PFSK-1 (cell line): ENCODE results near the gene GDPGP1. TPM values are rescaled to one million over a fixed set of nuclear protein-coding genes. Genes with fewer than 3 reads are reported as not detected.

Experiments
- FOXP2 ChIP-seq: optimal IDR thresholded peaks from 2 replicates; pipeline ENCODE3; 2011; ENCODE audit warnings: borderline replicate concordance, control low read depth, inconsistent platforms; ENCODE audit not compliant: insufficient read depth; ENCODE audit errors: extremely low read length, extremely low read depth
- POLR2AphosphoS5 ChIP-seq: IDR thresholded peaks from 2 replicates; pipeline ENCODE4 v1.6.1; 2012; ENCODE audit warnings: low read depth, mild to moderate bottlenecking, control low read depth, low read length, moderate library complexity
- REST ChIP-seq, 2 experiments: IDR thresholded peaks; 2 replicates each; pipeline versions ENCODE4 v1.6.1 to v1.8.0; 2011 to 2012; ENCODE audit warnings: low read depth in 2 of 2, low read length in 2 of 2, control low read depth in 1 of 2, inconsistent platforms in 1 of 2, mild to moderate bottlenecking in 1 of 2, moderate library complexity in 1 of 2; ENCODE audit not compliant: insufficient read depth in 1 of 2
- SIN3A ChIP-seq: IDR thresholded peaks from 2 replicates; pipeline ENCODE4 v1.6.1; 2012; ENCODE audit warnings: mild to moderate bottlenecking, low read length, moderate library complexity, borderline replicate concordance; ENCODE audit not compliant: insufficient read depth
- TAF1 ChIP-seq: IDR thresholded peaks from 2 replicates; pipeline ENCODE4 v1.6.1; 2012; ENCODE audit warnings: low read length, control low read depth, borderline replicate concordance; ENCODE audit not compliant: insufficient read depth
- polyA plus RNA-seq: library from polyadenylated mRNA; unstranded; fragments of >200 nt; gene quantifications from one replicate; pipeline ENCODE4 v1.2.1, GENCODE V29; 2012; ENCODE audit warnings: low read depth, missing spikeins; ENCODE audit not compliant: insufficient read length

Gene GDPGP1
- 2.5 TPM for polyA plus RNA-seq

GRCh38 chr15:90234096-90234988, at the start of gene GDPGP1:
Gene GDPGP1, plus strand, starts transcription at chr15:90234209. Its CDS starts 6,700 bp downstream, at chr15:90240909.
- TF ChIP-seq TAF1 (no peak; the same call in 1 of the 2 replicates), POLR2AphosphoS5 (peak; percentile 89), REST (IDR thresholded peaks at IDR 0.05; ENCODE audit: insufficient read depth in 1 of 2, low read depth in 2 of 2, low read length in 2 of 2) (no peak), FOXP2 (peak; percentile 77), SIN3A (no peak)

- TF ChIP-seq FOXP2 (no peak), POLR2AphosphoS5 (no peak), TAF1 (no peak), REST (IDR thresholded peaks at IDR 0.05; ENCODE audit: insufficient read depth in 1 of 2, low read depth in 2 of 2, low read length in 2 of 2) (no peak), SIN3A (no peak)
These were observed 49.0 kb upstream of the GDPGP1 start for GRCh38 chr15:90184786-90185704.

GRCh38 chr15:90187257-90187868, 46.6 kb upstream of the GDPGP1 start:
- no peak for TF ChIP-seq POLR2AphosphoS5
- no peak for TF ChIP-seq TAF1
- no peak for TF ChIP-seq FOXP2
- TF ChIP-seq SIN3A = no peak
- no peak for TF ChIP-seq REST (IDR thresholded peaks at IDR 0.05; ENCODE audit: insufficient read depth in 1 of 2, low read depth in 2 of 2, low read length in 2 of 2)

GRCh38 chr15:90188914-90189748, 44.9 kb upstream of the GDPGP1 start:
- TF ChIP-seq REST (IDR thresholded peaks at IDR 0.05; ENCODE audit: insufficient read depth in 1 of 2, low read depth in 2 of 2, low read length in 2 of 2) (no peak), POLR2AphosphoS5 (no peak), TAF1 (no peak), SIN3A (peak; percentile 27; the same call in 1 of the 2 replicates), FOXP2 (no peak)
